ENCODE measurements around the gene ARHGAP5. TPM values are rescaled to one million over a fixed set of nuclear protein-coding genes. Genes with fewer than 3 reads are reported as not detected.

The ARHGAP5 gene
- total and polyA plus RNA-seq, 2 donors (not counting 3 experiments of a cell fraction or from before 2014, with no cell fraction given): 4.3 to 36.2 TPM

DNA sequence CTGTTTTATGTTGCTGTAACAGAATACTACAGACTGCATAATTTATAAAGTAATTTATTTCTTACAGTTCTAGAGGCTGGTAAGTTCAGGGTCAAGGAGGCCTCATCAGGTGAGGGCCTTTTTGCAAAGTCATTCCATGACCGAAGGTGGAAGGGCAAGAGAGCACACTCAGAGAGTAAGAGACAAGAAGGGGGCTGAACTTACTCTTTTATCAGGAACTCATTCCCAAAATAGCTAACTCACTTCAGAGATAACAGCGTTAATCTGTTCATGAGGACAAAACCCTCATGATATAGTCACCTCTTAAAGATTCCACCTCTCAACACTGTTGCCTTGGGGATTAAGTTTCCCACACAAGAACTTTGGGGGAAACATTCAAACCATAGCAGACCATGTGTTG lies 73.3 kb downstream of the ARHGAP5 start:
- Histone ChIP-seq H3K27ac (ENCODE audit: insufficient read depth, low read depth, low read length) (no peak overlapping the region), H3K9me1 (replicated peaks; ENCODE audit: control insufficient read depth, extremely low read depth, insufficient read depth, low read length) (no peaks in the 10 kb centered on the region), H3K79me2 (ENCODE audit: control insufficient read depth, insufficient read depth, low read length) (no peaks in the 10 kb centered on the region), H3K36me3 (ENCODE audit: control insufficient read depth in 2 of 2, extremely low read depth in 1 of 2, insufficient read depth in 2 of 2, low read length in 2 of 2) (peaks cover 0 to 5% of the 10 kb centered on the region in 2 experiments), H3K4me1 (ENCODE audit: control insufficient read depth, extremely low read depth, insufficient read depth, low read length) (no peaks in the 10 kb centered on the region), H2AFZ (ENCODE audit: low read depth, low read length) (no peak overlapping the region), H3K9ac (replicated peaks; ENCODE audit: extremely low read depth, insufficient read depth, low read length) (no peak overlapping the region), H3K27me3 (ENCODE audit: control insufficient read depth in 2 of 2, insufficient read depth in 2 of 2, low read length in 2 of 2) (no peaks in the 10 kb centered on the region), H4K20me1 (replicated peaks; ENCODE audit: control insufficient read depth, extremely low read depth, insufficient read depth, low read length) (no peaks in the 10 kb centered on the region), H3K9me3 (replicated peaks; ENCODE audit: control insufficient read depth, insufficient read depth, low read length) (no peaks in the 10 kb centered on the region), H3K4me2 (ENCODE audit: insufficient read depth, low read length) (no peak overlapping the region), H3K4me3 (replicated peaks in 1 of 3; ENCODE audit: insufficient read depth in 1 of 3, low read depth in 1 of 3, low read length in 3 of 3) (no peak overlapping the region)
- DNase-seq (ENCODE audit: low read depth, low spot score): no peak
- no peak for TF ChIP-seq MYC (IDR thresholded peaks at IDR 0.05; ENCODE audit: low read depth, low read length)
- no peak for TF ChIP-seq EZH2 (IDR thresholded peaks at IDR 0.05; ENCODE audit: borderline replicate concordance, low read depth, low read length, severe bottlenecking)
- TF ChIP-seq, protein P1, sequence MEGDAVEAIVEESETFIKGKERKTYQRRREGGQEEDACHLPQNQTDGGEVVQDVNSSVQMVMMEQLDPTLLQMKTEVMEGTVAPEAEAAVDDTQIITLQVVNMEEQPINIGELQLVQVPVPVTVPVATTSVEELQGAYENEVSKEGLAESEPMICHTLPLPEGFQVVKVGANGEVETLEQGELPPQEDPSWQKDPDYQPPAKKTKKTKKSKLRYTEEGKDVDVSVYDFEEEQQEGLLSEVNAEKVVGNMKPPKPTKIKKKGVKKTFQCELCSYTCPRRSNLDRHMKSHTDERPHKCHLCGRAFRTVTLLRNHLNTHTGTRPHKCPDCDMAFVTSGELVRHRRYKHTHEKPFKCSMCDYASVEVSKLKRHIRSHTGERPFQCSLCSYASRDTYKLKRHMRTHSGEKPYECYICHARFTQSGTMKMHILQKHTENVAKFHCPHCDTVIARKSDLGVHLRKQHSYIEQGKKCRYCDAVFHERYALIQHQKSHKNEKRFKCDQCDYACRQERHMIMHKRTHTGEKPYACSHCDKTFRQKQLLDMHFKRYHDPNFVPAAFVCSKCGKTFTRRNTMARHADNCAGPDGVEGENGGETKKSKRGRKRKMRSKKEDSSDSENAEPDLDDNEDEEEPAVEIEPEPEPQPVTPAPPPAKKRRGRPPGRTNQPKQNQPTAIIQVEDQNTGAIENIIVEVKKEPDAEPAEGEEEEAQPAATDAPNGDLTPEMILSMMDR (IDR thresholded peaks at IDR 0.05; ENCODE audit: extremely low read depth in 1 of 2, insufficient read depth in 1 of 2, low read depth in 1 of 2, low read length in 2 of 2): no peak
- TF ChIP-seq POLR2AphosphoS5 (IDR thresholded peaks at IDR 0.05; ENCODE audit: insufficient read depth, low read depth, low read length): no peak
- no peak for TF ChIP-seq JUN (IDR thresholded peaks at IDR 0.05; ENCODE audit: borderline replicate concordance, insufficient read depth, insufficient read length, low read depth)
- TF ChIP-seq POLR2A (IDR thresholded peaks at IDR 0.05; ENCODE audit: low read depth, low read length): no peak
- TF ChIP-seq, protein P2, sequence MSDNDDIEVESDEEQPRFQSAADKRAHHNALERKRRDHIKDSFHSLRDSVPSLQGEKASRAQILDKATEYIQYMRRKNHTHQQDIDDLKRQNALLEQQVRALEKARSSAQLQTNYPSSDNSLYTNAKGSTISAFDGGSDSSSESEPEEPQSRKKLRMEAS (IDR thresholded peaks at IDR 0.05; ENCODE audit: insufficient read depth, insufficient read length): no peak
- no peak for TF ChIP-seq GATA2 (IDR thresholded peaks at IDR 0.05; ENCODE audit: insufficient read depth, insufficient read length, low read depth, low read length)
- no peak for TF ChIP-seq FOS (IDR thresholded peaks at IDR 0.05; ENCODE audit: borderline replicate concordance, insufficient read depth, low read length)
- dilution Hi-C loops (cut with MboI; ENCODE audit: extremely low pct_ligation_motif_present, low sequenced_read_pairs): no loop called here
- POLR2A ChIA-PET: no interaction called here
- intact Hi-C loops (cut with micrococcal nuclease): no loop called here
- CTCF ChIA-PET: interaction anchor here (1.0 kb wide), 1 partner anchor 8 kb away, joined by 3 read pairs; no protein-coding TSS in a partner anchor
- BruUV-seq (replicated peaks): no TSS peak
- no peak for FAIRE-seq
